GM18951 (cell line): Measurements from ENCODE around the gene PTPN2.
"Not testable (repeated sequence)": the region's sequence is repeated elsewhere in the genome, so short reads cannot be mapped to it uniquely, and the experiment has no call there.

Experiments used
- POLR2A ChIP-seq: IDR thresholded peaks from 4 replicates; pipeline ENCODE4 v1.6.1; 2011; ENCODE audit warnings: mild to moderate bottlenecking; ENCODE audit not compliant: insufficient read length, insufficient read depth; ENCODE audit errors: extremely low read depth
- in situ Hi-C: fragments of 300-500 bp; cut with MboI; formaldehyde crosslinking; loops from one replicate; pipeline ENCODE4 v1.12.0; 2022; ENCODE audit warnings: low sequenced_read_pairs, mixed read lengths, inconsistent platforms; ENCODE audit not compliant: unreplicated experiment

The PTPN2 gene

DNA sequence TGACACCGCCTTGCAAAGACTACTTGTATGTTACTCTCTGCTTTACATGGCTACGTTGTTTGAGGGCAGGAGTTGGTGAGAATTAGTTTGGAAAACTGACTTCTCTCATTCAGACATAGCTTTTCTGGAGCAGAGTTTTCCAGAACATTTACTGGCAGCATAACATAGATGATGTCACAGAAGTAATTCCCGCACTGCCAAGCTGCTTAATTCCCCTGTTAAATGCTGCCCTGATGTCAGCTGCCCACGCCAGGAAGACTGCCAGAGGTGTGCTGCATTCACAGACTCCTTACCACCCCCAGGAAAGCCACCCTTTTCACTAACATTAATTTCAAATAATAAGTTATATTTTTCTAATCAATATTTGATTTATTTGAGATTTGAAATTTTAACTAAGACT, 24.7 kb upstream of the PTPN2 start:
- no peak for TF ChIP-seq POLR2A
- in situ Hi-C loops = no loop called here

DNA sequence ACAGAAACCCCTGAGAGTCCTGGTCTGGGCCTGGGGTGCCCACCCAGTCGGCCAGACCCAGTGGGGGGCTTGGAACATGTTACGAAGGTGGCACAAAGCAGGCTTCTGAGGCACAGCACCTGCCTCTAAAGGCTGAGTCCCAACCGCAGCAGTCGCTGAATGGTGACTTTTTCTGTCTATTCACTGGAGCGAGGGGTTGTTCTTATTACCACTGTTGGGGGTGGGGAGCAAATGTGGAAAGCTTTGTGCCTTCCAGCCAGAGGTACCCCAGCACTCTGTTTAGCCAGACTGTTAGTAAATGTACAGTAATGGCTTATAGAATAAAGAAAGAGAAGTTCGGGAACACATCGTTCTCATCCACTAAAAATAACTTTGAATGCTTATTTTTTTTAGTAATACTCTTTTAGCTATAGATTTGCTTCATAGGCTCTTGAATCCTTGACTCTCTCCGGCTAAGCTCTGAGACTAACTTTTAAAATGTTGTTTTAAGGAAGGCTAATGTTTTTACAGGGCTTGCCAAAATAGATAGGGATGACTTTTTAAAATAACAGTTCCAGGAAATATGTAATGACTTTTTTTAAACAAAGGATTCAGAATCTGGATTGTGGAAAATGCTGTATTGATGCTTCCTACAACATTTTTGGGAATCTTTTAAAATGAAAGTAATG, 23.4 kb upstream of the PTPN2 start:
- no peak for TF ChIP-seq POLR2A
- in situ Hi-C loops = no loop called here

GRCh38 chr18:12906773-12907172, 22.7 kb upstream of the PTPN2 start:
- no peak for TF ChIP-seq POLR2A
- in situ Hi-C loops = no loop called here

DNA sequence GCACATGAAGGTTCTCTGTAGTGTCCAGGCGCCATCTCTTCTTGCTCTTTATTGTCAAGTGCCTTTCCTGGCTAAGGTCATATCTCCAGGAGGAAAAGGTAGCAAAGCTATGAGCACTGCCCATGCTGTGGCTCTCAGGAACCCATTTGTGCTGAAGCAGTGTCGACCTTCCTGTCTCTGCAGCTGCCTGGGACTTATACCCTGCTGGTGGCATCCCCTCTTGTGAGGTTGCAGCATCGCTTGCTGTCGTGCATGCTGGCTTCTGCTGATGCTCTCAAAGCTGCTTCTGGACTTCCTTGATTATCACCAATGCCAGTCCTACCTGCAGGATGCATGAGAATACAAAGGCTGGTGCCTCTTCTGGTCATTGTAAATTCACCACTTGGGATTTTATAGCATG, 22.1 kb upstream of the PTPN2 start:
- in situ Hi-C loops = no loop called here
- no peak for TF ChIP-seq POLR2A

DNA sequence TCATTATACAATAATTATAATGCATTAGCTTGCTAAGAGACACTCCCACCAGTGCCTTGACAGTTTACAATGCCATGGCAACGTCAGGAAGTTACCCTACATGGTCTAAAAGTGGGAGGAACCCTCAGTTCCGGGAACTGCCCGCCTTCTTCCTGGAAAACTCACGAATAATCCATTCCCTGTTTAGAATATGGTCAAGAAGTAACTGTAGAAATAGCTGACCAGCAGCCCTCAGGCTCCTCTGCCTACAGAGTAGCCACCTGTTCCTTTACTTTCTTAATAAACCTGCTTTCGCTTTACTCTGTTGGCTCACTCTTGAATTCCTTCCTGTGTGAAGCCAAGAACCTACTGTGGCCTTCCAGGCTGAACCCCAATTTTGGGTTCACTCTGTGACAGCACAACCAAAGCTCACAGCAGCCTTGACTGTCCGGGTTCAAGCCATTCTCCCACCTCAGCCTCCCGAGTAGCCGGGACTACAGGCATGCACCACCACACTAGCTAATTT, 20.0 kb upstream of the PTPN2 start:
- in situ Hi-C loops = no loop called here
- TF ChIP-seq POLR2A = no peak

DNA sequence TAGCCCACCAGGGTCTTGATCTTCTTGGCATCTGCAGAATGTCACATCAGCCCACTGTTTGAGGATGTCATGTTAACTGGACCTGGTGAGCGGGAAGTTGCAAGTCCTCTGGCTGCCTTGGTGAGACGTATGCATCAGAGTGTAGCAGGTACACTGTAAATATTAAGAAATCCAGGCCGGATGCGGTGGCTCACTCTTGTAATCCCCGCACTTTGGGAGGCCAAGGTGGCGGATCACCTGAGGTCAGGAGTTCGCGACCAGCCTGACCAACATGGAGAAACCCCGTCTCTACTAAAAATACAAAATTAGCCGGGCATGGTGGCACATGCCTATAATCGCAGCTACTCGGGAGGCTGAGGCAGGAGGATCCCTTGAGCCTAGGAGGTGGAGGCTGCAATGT, 17.2 kb upstream of the PTPN2 start:
- in situ Hi-C loops = not testable (repeated sequence)

DNA sequence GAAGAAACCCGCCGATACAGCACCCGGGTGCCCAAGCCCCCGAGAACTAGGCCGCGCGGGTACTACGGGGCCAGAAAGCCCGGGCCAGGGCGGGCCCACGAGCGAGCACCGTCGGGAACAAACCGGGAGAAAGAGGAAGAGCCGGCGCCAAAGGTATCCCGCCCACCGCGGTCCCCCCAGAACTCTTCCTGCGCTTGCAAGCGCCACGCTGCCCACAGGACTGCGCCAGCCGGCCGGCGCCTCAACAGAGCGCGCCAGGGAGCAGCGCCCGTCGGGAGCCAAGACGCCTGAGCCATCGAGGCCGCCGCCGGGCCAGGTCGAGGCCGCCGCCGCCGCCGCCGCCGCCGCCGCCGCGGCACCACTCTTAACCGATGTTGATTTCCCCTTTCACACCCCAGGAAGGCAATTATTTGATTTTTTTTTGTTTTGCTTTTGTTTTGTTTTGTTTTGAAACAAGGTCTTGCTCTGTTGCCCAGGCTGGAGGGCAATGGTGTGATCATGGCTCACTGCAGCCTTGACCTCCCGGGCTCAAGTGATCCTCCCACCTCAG, 12.8 kb upstream of the PTPN2 start:
- in situ Hi-C loops = not testable (repeated sequence)

GRCh38 chr18:12895626-12896025, 11.6 kb upstream of the PTPN2 start:
- no peak for TF ChIP-seq POLR2A
- in situ Hi-C loops = no loop called here

GRCh38 chr18:12895014-12895413, 11.0 kb upstream of the PTPN2 start:
- in situ Hi-C loops = no loop called here

GRCh38 chr18:12891561-12891960, 7.5 kb upstream of the PTPN2 start:
- TF ChIP-seq POLR2A = no peak
- in situ Hi-C loops = no loop called here

More at GRCh38 chr18:12895014-12895413, 11.0 kb upstream of the PTPN2 start:
- TF ChIP-seq POLR2A = no peak

GRCh38 chr18:12890964-12891363, 6.9 kb upstream of the PTPN2 start:
- in situ Hi-C loops = no loop called here
- TF ChIP-seq POLR2A = no peak

DNA sequence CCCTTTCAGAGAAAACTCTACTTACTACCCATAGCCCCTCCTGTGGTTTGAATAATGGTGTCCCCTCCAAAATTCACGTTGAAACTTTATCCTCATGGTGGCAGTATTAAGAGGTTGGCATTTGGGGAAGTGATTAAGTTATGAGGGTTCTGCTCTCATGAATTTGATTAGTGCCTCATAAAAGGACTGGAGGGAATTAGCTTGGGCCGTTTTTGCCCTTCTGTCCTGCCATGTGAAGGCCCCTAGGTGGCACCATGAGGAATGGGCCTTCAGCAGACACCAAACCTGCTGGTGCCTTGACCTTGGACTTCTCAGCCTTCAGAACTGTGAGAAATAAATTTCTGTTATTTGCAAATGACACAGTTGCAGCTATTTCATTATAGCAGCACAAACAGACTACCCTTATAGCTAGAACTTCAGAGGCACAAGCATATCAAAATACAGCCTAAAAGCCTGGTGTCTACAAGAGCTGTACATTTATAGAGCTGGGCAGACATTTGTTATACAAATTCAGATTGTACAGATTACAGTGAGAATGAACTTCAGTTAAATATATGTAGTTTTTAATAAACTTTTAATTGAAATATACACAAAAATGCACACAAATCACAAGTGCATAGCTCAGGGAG, 2.6 kb upstream of the PTPN2 start:
- in situ Hi-C loops = no loop called here
- TF ChIP-seq POLR2A = no peak

DNA sequence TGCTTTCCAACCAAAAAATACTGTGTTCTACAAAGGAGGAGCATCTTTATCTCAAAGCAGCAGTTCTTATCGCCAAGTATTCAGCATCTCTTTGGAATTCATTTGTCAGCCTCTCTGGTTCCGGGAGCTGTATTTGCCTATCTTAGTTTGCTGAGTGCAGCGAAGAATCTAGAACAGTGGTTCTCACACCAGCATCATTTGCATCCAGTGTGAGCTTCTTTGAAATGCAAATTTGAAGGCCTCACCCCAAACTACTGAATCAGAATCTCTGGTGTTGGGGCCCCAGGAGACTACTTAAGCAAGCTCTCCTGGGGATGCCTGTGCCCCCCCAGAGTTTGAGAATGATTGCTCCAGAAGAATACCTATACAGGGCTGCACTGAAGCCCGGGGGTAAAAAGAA, 1.5 kb upstream of the PTPN2 start:
- in situ Hi-C loops = no loop called here
- TF ChIP-seq POLR2A = no peak
